ENCODE data around the gene PRAME.

- TF ChIP-seq CTCF (IDR thresholded peaks at IDR 0.05) (no peak), POLR2A (IDR thresholded peaks at IDR 0.05) (no peak)
Observed at GRCh38 chr22:22571862-22572261, 12.8 kb upstream of the PRAME start.

Measured in heart left ventricle (tissue), 13 donors.